GM10248 (cell line): ENCODE measurements around the gene FBXO38.

Source experiments
- CTCF ChIA-PET: fragments of 300-600 bp; sonication (Branson Sonifier 250); formaldehyde crosslinking; extraction: SDS; loops from one replicate; lab custom pipeline; 2021; ENCODE audit warnings: antibody characterized with exemption; lab: Yijun Ruan, JAX
- POLR2A ChIA-PET: fragments of 350-650 bp; sonication (Branson Sonifier 250); formaldehyde crosslinking; extraction: SDS; loops from one replicate; lab custom pipeline; 2020; ENCODE audit warnings: antibody characterized with exemption; lab: Yijun Ruan, JAX
- DNase-seq: peaks from one replicate; pipeline ENCODE4 v3.0.0; 2012; ENCODE audit errors: extremely low spot score
- CTCF ChIP-seq: IDR thresholded peaks from 2 replicates; pipeline ENCODE4 v1.5.1; 2012; ENCODE audit warnings: mild to moderate bottlenecking, low read depth; ENCODE audit errors: extremely low read depth, missing control alignments, control extremely low read depth

Gene FBXO38

GRCh38 chr5:148398698-148399121, 15.0 kb downstream of the FBXO38 start:
- TF ChIP-seq CTCF, result no peak
- no peak for DNase-seq
- CTCF ChIA-PET, result interaction anchor here (0.9 to 2.8 kb wide), 3 partner anchors 10 to 45 kb away, joined by 3 to 9 read pairs (median 4); no protein-coding TSS in a partner anchor
- POLR2A ChIA-PET, result no interaction called here

GRCh38 chr5:148401604-148402003, 17.8 kb downstream of the FBXO38 start:
- POLR2A ChIA-PET, result no interaction called here
- DNase-seq, result no peak
- no peak for TF ChIP-seq CTCF
- CTCF ChIA-PET, result interaction anchor here (0.9 to 2.1 kb wide), 7 partner anchors 8 to 43 kb away, joined by 3 to 10 read pairs (median 4); no protein-coding TSS in a partner anchor

GRCh38 chr5:148403344-148403743, 19.6 kb downstream of the FBXO38 start:
- CTCF ChIA-PET, result interaction anchor here (1.3 kb wide), 1 partner anchor 80 kb away, joined by 3 read pairs; no protein-coding TSS in a partner anchor

GRCh38 chr5:148406406-148406805, 22.6 kb downstream of the FBXO38 start:
- no peak for TF ChIP-seq CTCF
- POLR2A ChIA-PET, result no interaction called here
- no peak for DNase-seq
- CTCF ChIA-PET, result interaction anchor here (1.7 to 1.8 kb wide), 2 partner anchors 14 to 16 kb away, joined by 4 to 7 read pairs; no protein-coding TSS in a partner anchor

More at GRCh38 chr5:148403344-148403743, 19.6 kb downstream of the FBXO38 start:
- no peak for TF ChIP-seq CTCF
- POLR2A ChIA-PET, result no interaction called here
- DNase-seq, result peak; percentile 18

- TF ChIP-seq CTCF, result no peak
- ChIA-PET POLR2A (no interaction called here), CTCF (interaction anchor here (2.1 kb wide), 1 partner anchor 35 kb away, joined by 10 read pairs; no protein-coding TSS in a partner anchor)
- no peak for DNase-seq
These were observed 24.3 kb downstream of the FBXO38 start for GRCh38 chr5:148408092-148408491.

- TF ChIP-seq CTCF, result no peak
- no peak for DNase-seq
- ChIA-PET POLR2A (no interaction called here), CTCF (interaction anchor here (1.0 to 1.8 kb wide), 8 partner anchors 10 to 70 kb away, joined by 3 to 7 read pairs (median 4); no protein-coding TSS in a partner anchor)
These were observed 28.4 kb downstream of the FBXO38 start for GRCh38 chr5:148412124-148412523.

- POLR2A ChIA-PET, result no interaction called here
- CTCF ChIA-PET, result interaction anchor here (0.7 kb wide), 1 partner anchor 9 kb away, joined by 3 read pairs; no protein-coding TSS in a partner anchor
- no peak for TF ChIP-seq CTCF
- no peak for DNase-seq
These were observed 31.1 kb downstream of the FBXO38 start for GRCh38 chr5:148414833-148415232.
